ENCODE results near the gene ABAT. TPM values are rescaled to one million over a fixed set of nuclear protein-coding genes. Genes with fewer than 3 reads are reported as not detected.

The ABAT gene
- total RNA-seq, 2 donors from 2014 or later, result 9.2 to 24.2 TPM

DNA sequence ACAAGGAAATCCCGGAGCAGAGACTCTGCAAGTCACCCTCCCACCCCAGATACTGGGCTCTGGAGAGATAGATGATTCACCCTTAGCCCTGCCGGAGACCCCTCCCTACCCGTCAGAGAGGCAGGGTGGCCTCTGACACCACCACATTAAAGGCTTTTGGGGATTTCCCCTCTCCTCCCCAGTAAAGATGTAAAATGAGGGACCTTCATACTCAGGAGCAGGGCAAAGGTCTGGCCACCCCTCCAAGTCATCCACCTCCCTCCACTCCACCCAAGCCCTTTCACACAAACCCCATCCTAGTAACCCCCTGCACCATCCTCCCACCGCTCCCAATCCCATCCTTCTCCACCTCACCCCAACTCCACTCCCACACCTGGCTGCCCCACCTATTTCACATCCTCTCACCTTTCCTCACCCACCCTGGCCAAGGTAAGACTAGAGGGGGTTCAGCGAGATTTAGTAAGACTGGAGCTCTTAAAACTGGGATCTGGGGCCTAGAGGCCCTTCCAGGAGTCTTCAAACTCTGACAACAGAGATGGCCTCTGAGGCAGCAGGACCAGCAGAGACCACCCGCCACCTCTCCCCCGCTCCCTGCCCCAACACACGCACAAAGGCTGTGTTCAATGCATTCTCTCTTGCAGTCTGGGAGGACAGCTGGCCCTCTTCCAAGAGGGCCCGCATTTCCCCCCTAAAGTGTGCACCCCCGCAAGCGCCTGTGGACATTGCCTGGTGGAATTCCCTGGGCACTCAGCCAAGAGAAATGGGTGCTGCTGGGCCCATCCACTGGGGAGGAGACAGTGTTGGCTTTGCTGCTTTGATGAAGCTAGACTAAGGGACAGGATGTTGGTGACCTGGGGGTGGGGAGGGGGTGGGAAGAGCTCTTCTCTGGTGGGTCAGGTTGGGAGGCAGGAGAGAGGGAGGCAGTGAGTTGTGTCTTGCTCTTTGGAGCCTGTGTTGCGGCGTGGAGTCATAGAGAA, 1.1 kb downstream of the ABAT start:
- no peak for DNase-seq
- intact Hi-C loops (cut with DNase I, micrococcal nuclease), result loop anchor here in 1 of 2 donors (10.0 kb wide), 1 partner anchor 119 kb away; the partner anchor contains the start of genes PMM2 and TMEM186
- ATAC-seq, result no peak

DNA sequence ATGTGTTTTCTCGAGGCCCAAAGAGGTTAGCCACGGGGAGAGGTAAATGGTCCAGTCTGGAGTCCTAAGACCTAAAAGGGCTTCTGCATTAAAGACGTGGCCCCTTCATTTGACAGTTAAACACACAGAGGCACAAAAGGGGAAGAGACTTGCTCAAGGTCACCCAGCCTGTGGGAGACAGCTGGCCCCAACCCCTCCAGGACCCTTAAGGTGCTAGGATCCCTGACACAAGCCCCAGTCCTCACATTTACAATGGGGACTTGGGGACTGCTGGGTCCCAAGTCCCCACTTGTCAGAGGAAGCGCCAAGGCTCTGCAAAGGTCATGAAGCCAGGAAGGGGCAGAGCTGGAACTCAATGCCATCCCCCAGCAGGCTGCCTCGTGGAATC, 1.7 kb downstream of the ABAT start:
- DNase-seq (no peak), ATAC-seq (no peak)
- intact Hi-C loops (cut with DNase I, micrococcal nuclease), result loop anchor here in 1 of 2 donors (10.0 kb wide), 1 partner anchor 119 kb away; the partner anchor contains the start of genes PMM2 and TMEM186

DNA sequence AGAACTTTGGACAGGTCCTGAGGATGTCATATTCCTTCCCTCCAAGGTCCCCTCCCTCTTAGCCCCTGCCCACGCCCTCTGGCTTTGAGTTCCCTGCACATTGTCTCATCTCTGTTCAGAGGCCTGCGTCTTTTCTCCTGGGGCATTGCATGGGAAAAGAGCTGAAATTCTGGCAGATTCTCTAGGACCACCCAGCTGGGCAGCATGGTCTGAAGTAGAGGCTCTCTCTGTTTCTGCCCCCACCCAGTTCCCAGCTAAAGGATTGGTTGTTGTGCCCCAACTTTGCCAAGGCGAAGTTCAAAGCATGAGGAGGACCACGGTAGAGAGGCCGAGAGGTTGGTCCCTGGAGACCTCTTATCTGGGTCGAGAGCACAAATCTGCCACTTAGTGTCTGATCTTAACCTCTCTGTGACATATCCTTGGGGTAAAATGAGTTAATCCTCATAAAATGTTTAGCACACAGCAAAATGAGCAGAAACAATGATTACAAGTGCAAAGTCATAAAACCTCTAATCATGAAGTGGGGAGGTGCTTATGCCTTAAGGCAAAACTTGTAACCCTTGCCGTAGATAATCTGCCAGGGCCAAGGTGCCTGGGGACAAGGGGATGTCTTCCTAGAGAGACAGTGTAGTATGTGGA, 2.4 kb downstream of the ABAT start:
- intact Hi-C loops (cut with DNase I, micrococcal nuclease), result loop anchor here in 1 of 2 donors (10.0 kb wide), 1 partner anchor 118 kb away; the partner anchor contains the start of genes PMM2 and TMEM186
- no peak for ATAC-seq
- no peak for DNase-seq

DNA sequence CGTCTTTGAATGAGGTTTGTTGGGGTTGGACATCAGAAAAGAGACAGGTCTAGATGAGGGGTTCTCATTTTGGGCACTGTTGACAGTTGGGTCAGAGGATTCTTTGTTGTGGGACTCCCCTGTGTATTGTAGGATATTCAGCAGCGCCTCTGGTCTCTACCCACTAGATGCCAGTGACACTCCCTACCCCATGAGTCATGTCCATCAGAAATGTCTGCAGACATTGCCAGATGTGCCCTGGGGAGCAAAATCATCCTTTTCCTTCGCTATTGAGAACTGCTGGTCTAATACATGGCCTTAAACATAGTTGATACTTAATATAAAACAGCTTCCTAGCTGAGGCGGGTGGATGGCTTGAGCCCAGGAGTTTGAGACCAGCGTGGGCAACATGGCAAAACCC, 3.1 kb downstream of the ABAT start:
- DNase-seq (no peak), ATAC-seq (no peak)
- intact Hi-C loops (cut with DNase I, micrococcal nuclease), result loop anchor here in 1 of 2 donors (10.0 kb wide), 1 partner anchor 117 kb away; the partner anchor contains the start of genes PMM2 and TMEM186

DNA sequence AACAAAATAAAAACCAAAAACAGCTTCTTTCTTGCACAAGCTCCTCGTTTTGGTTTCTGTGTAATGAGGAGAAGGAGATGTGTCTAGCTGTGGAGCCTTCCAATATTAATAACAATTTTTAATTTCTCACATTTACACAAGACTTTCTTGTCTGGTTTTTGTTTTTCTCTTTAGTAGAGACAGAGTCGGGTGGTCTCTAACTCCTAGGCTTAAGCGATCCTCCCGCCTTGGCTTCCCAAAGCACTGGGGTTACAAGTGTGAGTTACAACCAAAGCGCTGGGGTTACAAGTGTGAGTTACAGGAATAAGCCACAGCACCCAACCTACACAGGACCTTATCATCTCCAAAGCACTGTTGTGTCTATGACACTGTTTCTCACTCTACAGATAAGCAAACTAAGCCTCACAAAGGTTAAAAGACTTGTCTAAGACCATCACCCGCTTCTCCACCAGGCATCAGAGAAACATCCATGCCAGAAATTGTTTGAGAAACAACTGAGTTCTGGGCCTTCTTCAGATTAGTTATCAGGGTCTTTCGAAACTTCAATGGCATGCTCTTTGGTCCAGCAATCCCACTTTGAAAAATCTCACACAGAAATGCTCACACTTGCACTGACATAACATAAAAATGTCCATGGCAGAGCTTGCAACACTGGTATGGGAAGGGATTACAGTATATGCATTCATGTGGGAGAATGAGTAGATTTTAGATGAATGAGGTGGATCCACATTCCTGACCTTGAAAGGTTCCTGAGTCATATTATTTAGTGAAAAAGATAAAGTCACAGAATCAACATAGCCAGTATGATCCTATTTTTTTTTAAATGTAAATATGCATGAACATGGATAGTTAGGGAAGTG, 3.9 kb downstream of the ABAT start:
- DNase-seq, result no peak
- no peak for ATAC-seq
- intact Hi-C loops (cut with DNase I, micrococcal nuclease), result loop anchor here in 1 of 2 donors (10.0 kb wide), 1 partner anchor 117 kb away; the partner anchor contains the start of genes PMM2 and TMEM186

DNA sequence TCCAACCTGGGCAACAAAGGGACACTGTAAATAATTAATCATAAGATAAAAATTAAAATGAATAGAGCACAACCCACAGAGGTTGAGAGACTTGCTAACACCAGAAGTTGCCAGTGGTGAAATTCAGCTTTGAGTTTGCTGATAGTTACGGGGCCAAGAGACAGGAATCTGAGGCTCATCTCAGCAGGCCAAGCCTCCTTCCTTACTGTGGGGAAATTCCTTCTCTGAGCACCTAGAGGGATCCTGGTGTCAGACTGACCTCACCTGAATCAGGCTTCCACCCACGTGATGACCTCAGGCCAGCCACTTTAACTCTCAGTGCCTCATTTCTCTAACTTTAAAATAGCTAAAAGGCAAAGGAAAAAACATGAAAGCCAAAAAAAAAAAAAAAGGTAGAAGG, 4.7 kb downstream of the ABAT start:
- DNase-seq, result no peak
- no peak for ATAC-seq
- intact Hi-C loops (cut with DNase I, micrococcal nuclease), result loop anchor here in 1 of 2 donors (10.0 kb wide), 1 partner anchor 116 kb away; the partner anchor contains the start of genes PMM2 and TMEM186

DNA sequence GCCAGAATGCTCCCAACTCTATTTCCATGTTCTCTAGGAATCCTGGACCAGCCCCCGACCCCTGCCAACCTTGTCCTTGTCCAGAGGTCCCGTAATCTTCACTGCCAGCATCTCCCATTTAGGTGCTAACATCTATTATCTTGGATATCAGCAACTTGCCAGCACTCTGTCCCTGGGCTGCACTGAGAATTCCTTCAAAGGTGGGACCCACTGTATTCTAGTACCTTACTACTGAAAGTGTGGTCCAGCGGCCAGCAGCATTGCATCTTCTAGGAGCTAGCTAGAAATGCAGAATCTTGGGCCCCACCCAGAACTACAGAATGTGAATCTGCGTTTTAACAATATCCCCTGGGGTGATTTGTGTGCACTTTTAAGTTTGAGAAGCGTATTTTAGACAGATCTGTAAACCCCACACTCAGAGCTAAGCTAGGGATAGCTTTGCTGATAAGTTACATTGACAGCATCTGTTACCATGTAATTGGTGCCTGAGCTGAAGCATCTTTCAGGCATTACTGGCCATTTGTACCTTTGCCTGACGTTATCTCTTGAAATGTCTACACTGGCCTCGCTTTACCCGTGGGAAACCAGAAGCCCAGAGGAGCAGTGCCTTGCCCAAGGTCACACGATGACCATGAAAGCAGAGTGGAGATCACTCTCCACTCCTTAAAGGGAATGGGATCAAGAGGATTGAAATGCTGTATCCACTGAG, 8.3 kb downstream of the ABAT start:
- intact Hi-C loops (cut with DNase I, micrococcal nuclease), result no loop called here
- no peak for DNase-seq
- ATAC-seq, result no peak

DNA sequence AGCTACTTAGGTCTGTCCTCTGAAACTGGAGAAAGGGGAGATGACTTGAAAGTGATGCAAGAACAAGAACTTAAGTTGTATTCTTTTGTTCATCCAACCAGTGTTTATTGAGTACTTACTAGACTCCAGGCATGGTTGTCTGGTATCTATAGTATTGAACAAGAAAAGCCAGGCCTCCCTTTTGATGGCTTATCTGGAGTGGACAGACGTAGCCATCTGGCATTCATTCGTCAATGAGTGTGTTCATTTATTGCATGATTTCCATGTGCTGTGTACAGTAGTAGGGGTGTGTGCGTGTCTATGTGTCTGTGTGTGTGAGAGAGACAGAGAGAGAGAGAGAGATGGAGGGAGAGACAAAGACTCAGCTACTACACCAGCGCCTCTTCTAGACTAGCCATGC, 9.2 kb downstream of the ABAT start:
- no peak for DNase-seq
- no peak for ATAC-seq
- intact Hi-C loops (cut with DNase I, micrococcal nuclease), result no loop called here

DNA sequence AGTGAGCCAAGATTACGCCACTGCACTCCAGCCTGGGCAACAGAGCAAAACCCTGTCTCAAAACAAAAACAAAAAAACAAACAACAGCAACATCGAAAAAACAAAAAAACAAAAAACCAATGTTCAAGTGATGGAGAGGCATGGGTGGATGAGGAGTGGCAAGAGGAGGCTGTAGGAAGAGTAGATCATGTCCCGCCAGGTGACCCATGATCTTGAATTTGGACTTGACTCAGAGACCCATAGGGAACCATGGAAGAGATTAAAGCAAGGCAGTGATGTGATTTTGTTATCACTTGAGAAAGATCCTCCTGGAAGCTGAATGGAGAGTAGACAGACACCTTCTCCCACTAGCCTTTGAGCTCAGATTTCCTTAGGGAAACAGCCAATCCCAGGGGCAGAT, 11.2 kb downstream of the ABAT start:
- ATAC-seq, result no peak
- intact Hi-C loops (cut with DNase I, micrococcal nuclease), result no loop called here
- no peak for DNase-seq

DNA sequence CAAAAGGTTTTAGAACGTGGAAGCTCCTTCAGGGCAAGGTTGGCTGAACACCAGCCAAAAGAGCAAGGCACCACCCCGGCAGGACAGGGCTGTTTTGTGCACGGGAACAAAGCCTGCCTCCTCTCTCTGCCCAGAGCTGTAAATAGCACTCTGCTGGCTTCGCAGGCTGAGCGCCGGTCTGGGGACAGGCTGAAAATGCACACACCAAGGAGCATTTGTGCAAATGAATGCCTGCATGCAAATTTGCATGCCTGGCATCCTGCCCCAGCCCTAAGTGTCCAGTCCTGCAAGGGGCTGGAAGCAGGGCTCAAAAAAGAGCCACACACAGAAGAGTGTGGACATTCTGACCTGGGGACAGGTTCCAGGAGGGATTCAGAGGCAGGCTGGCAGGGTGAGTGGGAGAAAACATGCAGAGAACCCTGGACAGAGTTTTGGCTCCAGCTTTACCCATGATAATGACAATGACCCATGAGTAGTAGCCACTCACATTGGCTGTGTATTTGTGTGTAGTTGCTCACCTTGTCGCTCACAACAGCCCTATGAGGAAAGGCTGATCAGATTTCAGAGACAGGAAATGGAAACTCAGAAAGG, 11.7 kb downstream of the ABAT start:
- intact Hi-C loops (cut with DNase I, micrococcal nuclease), result no loop called here
- ATAC-seq (peak; percentile 72), DNase-seq (no peak)

DNA sequence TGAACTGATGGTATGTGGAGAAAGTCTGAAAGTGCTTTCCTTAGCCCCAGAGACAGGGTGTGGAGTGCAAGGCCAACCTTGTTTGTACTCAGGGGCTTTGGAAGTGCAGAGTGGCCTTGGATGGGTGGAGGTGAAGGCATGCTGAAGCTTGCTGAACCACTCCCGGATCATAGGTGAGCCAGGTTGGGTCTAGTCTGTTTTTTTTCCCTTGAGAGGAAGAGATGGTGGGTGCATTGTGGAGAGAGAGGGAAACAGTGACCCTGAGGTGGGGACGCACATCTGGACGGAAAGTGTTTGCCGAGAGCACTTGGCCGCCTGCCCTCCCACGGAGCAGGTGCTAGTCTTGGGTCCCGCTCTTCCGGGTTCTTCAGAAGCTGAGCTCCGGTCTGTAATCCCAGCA, 12.5 kb downstream of the ABAT start:
- ATAC-seq (peak; percentile 54), DNase-seq (peak in 1 of 2 donors; percentile 11)
- intact Hi-C loops (cut with DNase I, micrococcal nuclease), result no loop called here

DNA sequence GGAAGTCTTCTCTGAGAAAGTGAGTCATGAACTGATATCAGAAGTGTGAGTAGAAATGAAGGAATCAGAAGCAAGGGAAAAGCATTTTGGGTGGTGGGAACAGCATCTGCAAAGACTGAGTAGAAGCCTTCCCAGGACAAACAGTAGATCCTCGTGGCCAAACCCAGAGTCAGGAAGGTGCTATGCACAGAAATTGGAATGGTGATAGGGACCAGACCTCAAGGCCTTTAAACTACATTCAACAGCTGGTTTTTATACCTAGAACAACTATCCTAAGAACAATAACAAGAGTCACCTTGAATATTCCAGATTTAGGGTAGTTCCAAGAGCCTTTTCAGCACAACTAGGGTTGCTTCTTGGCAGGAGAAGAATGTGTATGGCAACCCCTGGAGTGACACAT, 15.3 kb downstream of the ABAT start:
- DNase-seq, result no peak
- no peak for ATAC-seq
- intact Hi-C loops (cut with DNase I, micrococcal nuclease), result no loop called here

DNA sequence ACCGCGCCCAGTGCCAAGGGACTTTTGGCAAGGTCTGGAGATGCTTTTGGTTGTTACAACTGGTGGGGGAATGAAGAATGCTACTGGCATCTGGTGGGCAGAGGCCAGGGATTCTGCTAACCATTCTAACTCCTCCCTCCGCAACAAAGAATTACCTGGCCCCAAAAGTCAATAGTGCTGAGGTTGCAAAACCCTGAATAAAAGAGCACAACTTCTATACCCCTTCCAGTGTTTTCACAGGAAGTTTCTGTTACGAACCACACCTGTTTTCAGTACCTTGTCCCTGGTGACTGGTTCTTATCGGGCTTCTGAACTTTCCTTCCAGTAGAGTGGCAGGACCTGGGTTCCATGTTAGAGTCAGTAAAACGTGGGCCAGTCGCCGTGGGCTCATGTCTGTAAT, 17.3 kb downstream of the ABAT start:
- intact Hi-C loops (cut with DNase I, micrococcal nuclease), result no loop called here
- DNase-seq, result no peak
- ATAC-seq, result no peak

DNA sequence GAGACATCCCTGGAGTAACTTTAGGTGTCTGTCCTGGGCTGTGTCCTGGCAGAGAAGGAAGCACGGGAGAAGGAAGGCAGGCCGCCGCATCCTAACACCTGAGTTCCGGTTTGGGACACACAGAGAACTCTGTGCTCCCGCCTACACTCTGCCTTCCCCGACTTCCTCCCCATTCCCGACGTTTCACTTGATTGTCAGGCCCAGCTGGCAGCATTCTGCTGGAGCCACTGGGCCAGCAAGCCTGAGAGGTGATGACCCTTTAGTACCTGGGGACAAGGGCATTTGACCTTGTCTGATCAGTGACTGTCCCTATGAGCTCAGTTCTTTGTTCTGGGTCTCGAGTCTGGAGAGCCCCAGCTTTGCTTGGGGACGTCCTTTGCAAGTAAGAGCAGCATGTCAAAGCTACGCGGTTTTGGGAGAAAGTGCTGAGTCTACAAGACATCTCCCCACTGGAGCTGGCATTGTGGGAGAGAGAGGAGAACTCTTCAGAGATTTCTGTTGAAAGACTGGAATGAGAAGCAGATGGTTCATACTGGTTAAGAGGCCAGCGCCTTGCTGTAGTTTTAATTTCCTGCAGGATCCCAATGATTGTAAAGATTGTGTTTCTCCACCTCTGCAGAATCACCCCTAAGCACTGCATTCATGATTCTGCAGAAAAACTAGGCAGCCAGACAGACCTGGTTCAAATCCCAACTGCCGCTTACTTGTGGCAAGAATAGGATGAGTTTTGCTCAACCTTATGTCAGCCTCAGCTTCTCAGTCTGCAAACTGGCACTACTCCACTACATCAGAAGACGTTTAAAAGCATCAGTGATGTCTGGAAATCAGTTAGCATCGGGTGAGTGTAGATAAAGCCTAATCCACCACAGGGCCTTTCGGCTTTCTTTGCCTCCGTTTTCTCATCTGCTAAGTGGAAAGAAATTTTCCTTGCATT, 20.6 kb downstream of the ABAT start:
- ATAC-seq (no peak), DNase-seq (no peak)
- intact Hi-C loops (cut with DNase I, micrococcal nuclease), result no loop called here

DNA sequence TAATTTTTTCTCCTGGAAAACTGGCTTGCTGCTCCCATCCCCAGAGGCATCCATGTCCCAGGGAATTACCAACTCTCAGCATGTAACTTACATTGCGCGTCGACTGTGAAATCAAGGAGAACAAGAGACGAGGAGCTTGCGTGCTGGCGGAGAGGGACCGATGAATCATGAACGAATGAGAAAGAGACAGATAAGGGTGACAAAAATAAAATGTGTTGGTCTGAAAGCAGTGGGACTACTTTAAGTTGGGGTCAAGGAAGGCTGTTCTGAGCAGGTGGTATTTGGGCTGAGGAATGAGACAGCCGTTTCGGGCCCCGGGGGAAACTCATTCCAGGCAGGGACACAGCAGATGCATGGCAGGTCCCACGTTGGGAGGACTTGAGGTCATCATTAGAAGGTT, 22.5 kb downstream of the ABAT start:
- DNase-seq (no peak), ATAC-seq (no peak)
- intact Hi-C loops (cut with DNase I, micrococcal nuclease), result no loop called here

DNA sequence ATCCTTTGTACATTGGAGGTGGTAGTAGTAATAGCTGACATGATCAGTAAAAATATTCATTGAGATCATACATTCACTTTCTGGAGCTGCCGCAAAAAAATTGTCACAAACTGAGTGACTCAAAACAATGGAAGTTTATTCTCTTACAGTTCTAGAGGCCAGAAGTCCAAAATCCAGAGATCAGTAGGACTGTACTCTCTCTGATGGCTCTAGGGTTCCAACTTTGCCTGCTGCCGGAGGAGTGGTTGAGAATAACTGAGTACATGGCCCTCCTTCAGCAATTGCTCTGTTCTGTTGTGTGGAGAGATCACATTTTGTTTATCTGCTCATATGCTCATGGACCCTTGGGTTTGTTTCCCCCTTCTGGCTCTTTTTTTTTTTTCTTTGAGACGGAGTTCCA, 23.5 kb downstream of the ABAT start:
- DNase-seq (no peak), ATAC-seq (no peak)
- intact Hi-C loops (cut with DNase I, micrococcal nuclease), result no loop called here

DNA sequence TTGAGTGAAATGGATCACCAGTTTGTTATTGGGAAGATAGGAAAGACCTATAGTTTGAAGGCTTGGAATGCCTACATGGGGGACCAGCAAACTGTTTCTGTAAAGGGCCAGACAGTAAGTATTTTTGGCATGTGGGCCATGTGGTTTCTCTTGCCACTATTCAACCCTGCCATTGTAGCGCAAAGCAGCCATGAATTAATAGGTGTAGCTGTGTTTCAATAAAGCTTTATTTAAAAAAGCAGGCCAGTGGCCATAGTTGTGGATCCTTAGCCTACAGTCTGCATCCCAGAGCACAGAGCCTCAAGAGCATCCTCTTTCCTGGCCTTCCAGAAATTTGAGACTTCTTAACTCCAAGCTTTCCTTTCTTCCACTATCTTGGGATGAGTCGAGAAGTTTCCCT, 29.3 kb downstream of the ABAT start:
- ATAC-seq (no peak), DNase-seq (no peak)
- intact Hi-C loops (cut with DNase I, micrococcal nuclease), result no loop called here

All from left colon (tissue), 2 donors.